Uterus (tissue), 2 donors: ENCODE results near the gene JAZF1.

Source experiments
- CTCF ChIP-seq, 4 experiments: fragments of 200-600 bp in 2 of 4; fragments of 450-650 bp in 2 of 4; sonication (generic) in 2 of 4; IDR thresholded peaks; one replicate each; pipeline ENCODE4 v1.5.1; 2016 to 2019; ENCODE audit warnings: antibody characterized with exemption in 4 of 4, mild to moderate bottlenecking in 2 of 4, moderate library complexity in 1 of 4
- POLR2A ChIP-seq, 2 donors: fragments of 450-650 bp; IDR thresholded peaks; one replicate each; pipeline ENCODE4 v1.6.1; 2016; ENCODE audit warnings: antibody characterized with exemption in 2 of 2, mild to moderate bottlenecking in 1 of 2, moderate library complexity in 1 of 2

- TF ChIP-seq CTCF (IDR thresholded peaks at IDR 0.05) (no peak), POLR2A (IDR thresholded peaks at IDR 0.05) (no peak)
Observed at GRCh38 chr7:27808626-27809025, 372.0 kb downstream of the JAZF1 start.
